A549 (cell line): ENCODE data around the gene ADAM29.

Experiments
- CBX2 ChIP-seq: fragments of 200-600 bp; sonication (generic); IDR thresholded peaks from 2 replicates; pipeline ENCODE4 v1.6.1; 2016; ENCODE audit warnings: low read depth, mild to moderate bottlenecking, borderline replicate concordance
- FOSL2 ChIP-seq, 2 experiments: fragments of 450-650 bp in 1 of 2; fragments of >200 bp in 1 of 2; sonication (Bioruptor Twin) in 1 of 2; formaldehyde crosslinking; IDR thresholded peaks; 2 replicates each; pipeline versions ENCODE4 v1.5.0 to v1.6.1; 2016 to 2020; ENCODE audit warnings: mild to moderate bottlenecking in 1 of 2, moderate library complexity in 1 of 2
- MAZ ChIP-seq: fragments of 150-350 bp; IDR thresholded peaks from 2 replicates; pipeline ENCODE4 v1.6.1; 2014; ENCODE audit warnings: antibody characterized with exemption, low read depth, low read length, borderline replicate concordance
- POLR2A ChIP-seq: IDR thresholded peaks from 2 replicates; pipeline ENCODE4 v1.6.1; 2012; ENCODE audit warnings: mild to moderate bottlenecking, low read length
- POLR2AphosphoS2 ChIP-seq: conservative IDR thresholded peaks from 2 replicates; pipeline ENCODE4 v1.6.1; 2012; ENCODE audit warnings: low read length, improper control_type of control experiment, inconsistent platforms
- SREBF2 ChIP-seq: fragments of 450-650 bp; IDR thresholded peaks from 2 replicates; pipeline ENCODE4 v1.6.1; 2014; ENCODE audit warnings: mild to moderate bottlenecking, moderate library complexity
- TFCP2L1 ChIP-seq: fragments of 250-450 bp; sonication (Bioruptor Pico); IDR thresholded peaks from 2 replicates; pipeline ENCODE4 v1.5.0; 2021; ENCODE audit warnings: mild to moderate bottlenecking
- TF ChIP-seq, protein P1 (sequence below): fragments of >200 bp; sonication (Bioruptor Twin); formaldehyde crosslinking; IDR thresholded peaks from 3 replicates; pipeline ENCODE4 v1.5.1; 2016
- TF ChIP-seq, protein P2 (sequence below): fragments of 450-650 bp; IDR thresholded peaks from 2 replicates; pipeline ENCODE4 v1.6.1; 2014; ENCODE audit warnings: antibody characterized with exemption
- TF ChIP-seq, protein P3 (sequence below): fragments of 150-350 bp; IDR thresholded peaks from 2 replicates; pipeline ENCODE4 v1.6.1; 2014; ENCODE audit warnings: low read depth, mild to moderate bottlenecking, low read length

DNA sequence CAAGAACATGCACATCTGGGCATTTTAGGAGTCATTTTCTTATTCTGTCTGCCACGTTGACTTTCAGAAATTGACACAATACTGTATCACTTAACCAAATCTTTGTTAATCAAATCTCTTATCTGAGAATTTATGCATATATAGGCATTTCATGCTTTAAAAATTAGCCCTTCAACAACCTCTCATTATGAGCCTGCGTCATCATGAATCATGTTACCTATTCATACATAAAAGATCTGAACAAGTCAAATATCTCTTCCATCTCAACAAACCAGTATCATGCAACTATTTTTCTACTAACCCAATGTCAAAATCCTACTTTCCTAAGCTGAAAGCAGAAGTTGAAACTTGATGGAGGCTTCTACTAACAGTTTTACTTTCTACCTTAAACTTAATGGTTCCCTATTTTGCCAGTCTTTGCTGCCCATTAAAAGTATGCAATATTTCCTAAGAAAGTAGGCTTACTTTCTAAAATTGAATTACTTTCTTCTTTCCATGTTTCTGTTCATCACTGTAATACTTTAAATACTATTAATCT lies 1.8 kb downstream of the ADAM29 start:
- TF ChIP-seq FOSL2 (IDR thresholded peaks at IDR 0.05) (no peak), FOSL2 (CRISPR knock-in tag; IDR thresholded peaks at IDR 0.05) (no peak), POLR2A (no peak), TFCP2L1 (CRISPR knock-in tag) (no peak), POLR2AphosphoS2 (no peak), MAZ (no peak), SREBF2 (no peak), CBX2 (no peak)
- TF ChIP-seq, protein P1, sequence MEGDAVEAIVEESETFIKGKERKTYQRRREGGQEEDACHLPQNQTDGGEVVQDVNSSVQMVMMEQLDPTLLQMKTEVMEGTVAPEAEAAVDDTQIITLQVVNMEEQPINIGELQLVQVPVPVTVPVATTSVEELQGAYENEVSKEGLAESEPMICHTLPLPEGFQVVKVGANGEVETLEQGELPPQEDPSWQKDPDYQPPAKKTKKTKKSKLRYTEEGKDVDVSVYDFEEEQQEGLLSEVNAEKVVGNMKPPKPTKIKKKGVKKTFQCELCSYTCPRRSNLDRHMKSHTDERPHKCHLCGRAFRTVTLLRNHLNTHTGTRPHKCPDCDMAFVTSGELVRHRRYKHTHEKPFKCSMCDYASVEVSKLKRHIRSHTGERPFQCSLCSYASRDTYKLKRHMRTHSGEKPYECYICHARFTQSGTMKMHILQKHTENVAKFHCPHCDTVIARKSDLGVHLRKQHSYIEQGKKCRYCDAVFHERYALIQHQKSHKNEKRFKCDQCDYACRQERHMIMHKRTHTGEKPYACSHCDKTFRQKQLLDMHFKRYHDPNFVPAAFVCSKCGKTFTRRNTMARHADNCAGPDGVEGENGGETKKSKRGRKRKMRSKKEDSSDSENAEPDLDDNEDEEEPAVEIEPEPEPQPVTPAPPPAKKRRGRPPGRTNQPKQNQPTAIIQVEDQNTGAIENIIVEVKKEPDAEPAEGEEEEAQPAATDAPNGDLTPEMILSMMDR: no peak
- TF ChIP-seq, protein P2, sequence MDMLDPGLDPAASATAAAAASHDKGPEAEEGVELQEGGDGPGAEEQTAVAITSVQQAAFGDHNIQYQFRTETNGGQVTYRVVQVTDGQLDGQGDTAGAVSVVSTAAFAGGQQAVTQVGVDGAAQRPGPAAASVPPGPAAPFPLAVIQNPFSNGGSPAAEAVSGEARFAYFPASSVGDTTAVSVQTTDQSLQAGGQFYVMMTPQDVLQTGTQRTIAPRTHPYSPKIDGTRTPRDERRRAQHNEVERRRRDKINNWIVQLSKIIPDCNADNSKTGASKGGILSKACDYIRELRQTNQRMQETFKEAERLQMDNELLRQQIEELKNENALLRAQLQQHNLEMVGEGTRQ: no peak
- TF ChIP-seq, protein P3, sequence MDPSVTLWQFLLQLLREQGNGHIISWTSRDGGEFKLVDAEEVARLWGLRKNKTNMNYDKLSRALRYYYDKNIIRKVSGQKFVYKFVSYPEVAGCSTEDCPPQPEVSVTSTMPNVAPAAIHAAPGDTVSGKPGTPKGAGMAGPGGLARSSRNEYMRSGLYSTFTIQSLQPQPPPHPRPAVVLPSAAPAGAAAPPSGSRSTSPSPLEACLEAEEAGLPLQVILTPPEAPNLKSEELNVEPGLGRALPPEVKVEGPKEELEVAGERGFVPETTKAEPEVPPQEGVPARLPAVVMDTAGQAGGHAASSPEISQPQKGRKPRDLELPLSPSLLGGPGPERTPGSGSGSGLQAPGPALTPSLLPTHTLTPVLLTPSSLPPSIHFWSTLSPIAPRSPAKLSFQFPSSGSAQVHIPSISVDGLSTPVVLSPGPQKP: no peak
